A549 (cell line): ENCODE data around the gene CYP26C1.

Experiments
- CBX2 ChIP-seq: fragments of 200-600 bp; sonication (generic); IDR thresholded peaks from 2 replicates; pipeline ENCODE4 v1.6.1; 2016; ENCODE audit warnings: low read depth, mild to moderate bottlenecking, borderline replicate concordance
- CBX8 ChIP-seq: fragments of 200-600 bp; sonication (generic); IDR thresholded peaks from 2 replicates; pipeline ENCODE4 v1.6.1; 2016
- EP300 ChIP-seq, 2 experiments: fragments of >200 bp; sonication (Bioruptor Twin); formaldehyde crosslinking; IDR thresholded peaks; 2 replicates in 1 of 2; 3 replicates in 1 of 2; pipeline ENCODE4 v1.6.1; 2016 to 2017
- MAZ ChIP-seq: fragments of 150-350 bp; IDR thresholded peaks from 2 replicates; pipeline ENCODE4 v1.6.1; 2014; ENCODE audit warnings: antibody characterized with exemption, low read depth, low read length, borderline replicate concordance
- POLR2A ChIP-seq: IDR thresholded peaks from 2 replicates; pipeline ENCODE4 v1.6.1; 2012; ENCODE audit warnings: mild to moderate bottlenecking, low read length
- POLR2AphosphoS2 ChIP-seq: conservative IDR thresholded peaks from 2 replicates; pipeline ENCODE4 v1.6.1; 2012; ENCODE audit warnings: low read length, improper control_type of control experiment, inconsistent platforms
- RAD21 ChIP-seq, 2 experiments: fragments of >200 bp in 1 of 2; sonication (Bioruptor Twin) in 1 of 2; formaldehyde crosslinking in 1 of 2; IDR thresholded peaks in 1 of 2; conservative IDR thresholded peaks in 1 of 2; 2 replicates in 1 of 2; 3 replicates in 1 of 2; pipeline ENCODE4 v1.6.1; 2012 to 2018; ENCODE audit warnings: inconsistent platforms in 1 of 2
- SMC3 ChIP-seq: fragments of >200 bp; sonication (Bioruptor Twin); formaldehyde crosslinking; IDR thresholded peaks from 3 replicates; pipeline ENCODE4 v1.6.1; 2018; ENCODE audit warnings: inconsistent platforms
- TF ChIP-seq, protein P1 (sequence below): fragments of >200 bp; sonication (Bioruptor Twin); formaldehyde crosslinking; IDR thresholded peaks from 3 replicates; pipeline ENCODE4 v1.5.1; 2016
- TF ChIP-seq, protein P2 (sequence below): fragments of 450-650 bp; IDR thresholded peaks from 2 replicates; pipeline ENCODE4 v1.6.1; 2014; ENCODE audit warnings: antibody characterized with exemption
- TF ChIP-seq, protein P3 (sequence below): IDR thresholded peaks from 2 replicates; pipeline ENCODE4 v1.6.1; 2012

DNA sequence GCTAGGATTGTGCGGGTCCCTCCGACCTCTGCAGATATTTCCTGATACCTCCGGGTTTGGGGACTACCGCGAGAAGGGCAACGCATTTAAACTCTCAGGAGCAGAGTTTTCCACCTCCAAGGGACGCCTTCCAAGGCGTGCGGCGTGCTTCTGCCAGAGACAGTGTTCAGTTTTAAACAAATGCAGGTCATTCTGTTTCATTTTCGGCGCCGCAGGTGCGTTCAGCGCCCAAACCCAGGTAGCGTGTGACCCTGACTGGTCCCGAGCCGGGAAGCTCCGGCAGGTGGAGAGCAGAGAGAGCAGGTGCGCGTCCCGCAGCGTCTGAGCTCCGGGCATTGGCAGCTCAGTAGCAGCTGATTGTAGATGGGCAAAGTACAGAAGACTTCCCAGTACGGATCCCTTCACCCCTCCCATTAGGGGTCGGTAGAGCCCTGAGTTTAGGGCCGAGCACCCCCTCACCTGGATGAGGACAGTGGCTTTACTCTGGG lies 11.7 kb downstream of the CYP26C1 start:
- TF ChIP-seq RAD21 (conservative IDR thresholded peaks at IDR 0.05 in 1 of 2, IDR thresholded peaks at IDR 0.05 in 1 of 2) (no peak), SMC3 (no peak), EP300 (IDR thresholded peaks at IDR 0.05) (no peak), CBX8 (no peak), POLR2AphosphoS2 (no peak), MAZ (no peak), CBX2 (no peak), POLR2A (no peak)
- TF ChIP-seq, protein P1, sequence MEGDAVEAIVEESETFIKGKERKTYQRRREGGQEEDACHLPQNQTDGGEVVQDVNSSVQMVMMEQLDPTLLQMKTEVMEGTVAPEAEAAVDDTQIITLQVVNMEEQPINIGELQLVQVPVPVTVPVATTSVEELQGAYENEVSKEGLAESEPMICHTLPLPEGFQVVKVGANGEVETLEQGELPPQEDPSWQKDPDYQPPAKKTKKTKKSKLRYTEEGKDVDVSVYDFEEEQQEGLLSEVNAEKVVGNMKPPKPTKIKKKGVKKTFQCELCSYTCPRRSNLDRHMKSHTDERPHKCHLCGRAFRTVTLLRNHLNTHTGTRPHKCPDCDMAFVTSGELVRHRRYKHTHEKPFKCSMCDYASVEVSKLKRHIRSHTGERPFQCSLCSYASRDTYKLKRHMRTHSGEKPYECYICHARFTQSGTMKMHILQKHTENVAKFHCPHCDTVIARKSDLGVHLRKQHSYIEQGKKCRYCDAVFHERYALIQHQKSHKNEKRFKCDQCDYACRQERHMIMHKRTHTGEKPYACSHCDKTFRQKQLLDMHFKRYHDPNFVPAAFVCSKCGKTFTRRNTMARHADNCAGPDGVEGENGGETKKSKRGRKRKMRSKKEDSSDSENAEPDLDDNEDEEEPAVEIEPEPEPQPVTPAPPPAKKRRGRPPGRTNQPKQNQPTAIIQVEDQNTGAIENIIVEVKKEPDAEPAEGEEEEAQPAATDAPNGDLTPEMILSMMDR: no peak
- TF ChIP-seq, protein P2, sequence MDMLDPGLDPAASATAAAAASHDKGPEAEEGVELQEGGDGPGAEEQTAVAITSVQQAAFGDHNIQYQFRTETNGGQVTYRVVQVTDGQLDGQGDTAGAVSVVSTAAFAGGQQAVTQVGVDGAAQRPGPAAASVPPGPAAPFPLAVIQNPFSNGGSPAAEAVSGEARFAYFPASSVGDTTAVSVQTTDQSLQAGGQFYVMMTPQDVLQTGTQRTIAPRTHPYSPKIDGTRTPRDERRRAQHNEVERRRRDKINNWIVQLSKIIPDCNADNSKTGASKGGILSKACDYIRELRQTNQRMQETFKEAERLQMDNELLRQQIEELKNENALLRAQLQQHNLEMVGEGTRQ: no peak
- TF ChIP-seq, protein P3, sequence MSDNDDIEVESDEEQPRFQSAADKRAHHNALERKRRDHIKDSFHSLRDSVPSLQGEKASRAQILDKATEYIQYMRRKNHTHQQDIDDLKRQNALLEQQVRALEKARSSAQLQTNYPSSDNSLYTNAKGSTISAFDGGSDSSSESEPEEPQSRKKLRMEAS: no peak
